H1 (cell line): Measurements from ENCODE around the gene GPR143. TPM values are rescaled to one million over a fixed set of nuclear protein-coding genes. Genes with fewer than 3 reads are reported as not detected.

Experiments
- CTCF ChIA-PET: fragments of 300-600 bp; sonication (Branson Sonifier 250); formaldehyde crosslinking; loops from one replicate; lab custom pipeline; 2021; ENCODE audit not compliant: partially characterized antibody; lab: Charles Lee
- POLR2A ChIA-PET: fragments of 300-600 bp; sonication (Branson Sonifier 250); formaldehyde crosslinking; loops from one replicate; lab custom pipeline; 2021; ENCODE audit warnings: inconsistent platforms; ENCODE audit not compliant: partially characterized antibody; lab: Charles Lee
- DNase-seq, 2 experiments: peaks; one replicate each; pipeline versions ENCODE4 v3.0.0 to v3.0.0-alpha.2; 2010 to 2022; ENCODE audit warnings: low spot score in 2 of 2, low read depth in 1 of 2, mixed read lengths in 1 of 2
- FAIRE-seq: peaks from 2 replicates; lab custom pipeline; 2011; peaks lifted over from hg19 to GRCh38; lab: Jason Lieb, UNC
- H2AFZ ChIP-seq: 2 replicates; pipeline ENCODE4 v1.8.1; 2012; ENCODE audit warnings: low read length, inconsistent platforms
- H2AK5ac ChIP-seq: 2 replicates; pipeline ENCODE4 v1.6.1; 2013; ENCODE audit warnings: low read depth, low read length
- H2BK120ac ChIP-seq: replicated peaks from 2 replicates; pipeline ENCODE3; 2013; ENCODE audit warnings: low read depth, low read length, inconsistent platforms
- H2BK12ac ChIP-seq: 2 replicates; pipeline ENCODE4 v1.6.1; 2013; ENCODE audit warnings: low read depth, low read length
- H2BK15ac ChIP-seq: 2 replicates; pipeline ENCODE4 v1.6.1; 2013; ENCODE audit warnings: low read length
- H2BK20ac ChIP-seq: 2 replicates; pipeline ENCODE4 v1.6.1; 2013; ENCODE audit warnings: low read length
- H2BK5ac ChIP-seq: 2 replicates; pipeline ENCODE4 v1.6.1; 2013; ENCODE audit warnings: low read depth, low read length
- H3K14ac ChIP-seq: 2 replicates; pipeline ENCODE4 v1.6.1; 2013; ENCODE audit warnings: inconsistent platforms; ENCODE audit not compliant: insufficient read length
- H3K18ac ChIP-seq: 2 replicates; pipeline ENCODE4 v1.6.1; 2013; ENCODE audit warnings: low read length; ENCODE audit errors: extremely low read depth
- H3K23ac ChIP-seq: 2 replicates; pipeline ENCODE4 v1.6.1; 2013; ENCODE audit warnings: inconsistent platforms; ENCODE audit not compliant: insufficient read length
- H3K23me2 ChIP-seq: 2 replicates; pipeline ENCODE4 v1.6.1; 2013; ENCODE audit warnings: low read depth, low read length
- H3K27ac ChIP-seq: 2 replicates; pipeline ENCODE4 v1.6.1; 2011; ENCODE audit warnings: low read depth, low read length, inconsistent platforms
- H3K27me3 ChIP-seq, 4 experiments: replicated peaks in 1 of 4; 1 replicate in 1 of 4; 2 replicates in 3 of 4; pipeline versions ENCODE4 v1.6.1 to v1.8.1; 2011 to 2013; ENCODE audit warnings: low read length in 3 of 4, mild to moderate bottlenecking in 3 of 4, inconsistent platforms in 2 of 4, mixed read lengths in 2 of 4, moderate library complexity in 1 of 4; ENCODE audit not compliant: control insufficient read depth in 3 of 4, insufficient read depth in 3 of 4; ENCODE audit errors: extremely low read depth in 1 of 4
- H3K36me3 ChIP-seq, 4 experiments: 2 replicates each; pipeline versions ENCODE4 v1.6.1 to v1.8.1; 2011 to 2013; ENCODE audit warnings: mild to moderate bottlenecking in 4 of 4, low read length in 3 of 4, moderate library complexity in 2 of 4, control low read depth in 1 of 4, inconsistent platforms in 1 of 4; ENCODE audit not compliant: insufficient read depth in 4 of 4, control insufficient read depth in 2 of 4
- H3K4ac ChIP-seq: replicated peaks from 2 replicates; pipeline ENCODE3; 2013; ENCODE audit warnings: low read length, low read depth, mixed read lengths, inconsistent platforms; ENCODE audit not compliant: insufficient read length
- H3K4me1 ChIP-seq, 4 experiments: replicated peaks in 1 of 4; 1 replicate in 1 of 4; 2 replicates in 3 of 4; pipeline versions ENCODE4 v1.6.1 to v1.8.1; 2011 to 2013; ENCODE audit warnings: low read length in 3 of 4, inconsistent platforms in 2 of 4, mixed read lengths in 1 of 4; ENCODE audit not compliant: insufficient read depth in 4 of 4, control insufficient read depth in 3 of 4
- H3K4me2 ChIP-seq, 2 experiments: 2 replicates each; pipeline versions ENCODE4 v1.6.1 to v1.8.1; 2011 to 2013; ENCODE audit warnings: low read depth in 2 of 2, low read length in 2 of 2, control low read depth in 1 of 2, inconsistent platforms in 1 of 2, mild to moderate bottlenecking in 1 of 2; ENCODE audit not compliant: insufficient read depth in 1 of 2
- H3K4me3 ChIP-seq, 4 experiments: fragments of 200-600, 300-600 bp in 1 of 4; sonication (generic), shearing (Covaris generic), sonication (Bioruptor Twin) in 1 of 4; 2 replicates each; pipeline versions ENCODE4 v1.5.1 to v1.8.1; 2011 to 2016; ENCODE audit warnings: low read length in 4 of 4, low read depth in 3 of 4, control low read depth in 2 of 4, inconsistent platforms in 2 of 4, mild to moderate bottlenecking in 2 of 4, mixed read lengths in 1 of 4, moderate library complexity in 1 of 4; ENCODE audit not compliant: insufficient read depth in 2 of 4; ENCODE audit errors: extremely low read depth in 1 of 4
- H3K56ac ChIP-seq: replicated peaks from 2 replicates; pipeline ENCODE3; 2013; ENCODE audit warnings: low read depth, mild to moderate bottlenecking, mixed read lengths, low read length, inconsistent platforms; ENCODE audit not compliant: insufficient read length
- H3K79me1 ChIP-seq: 2 replicates; pipeline ENCODE4 v1.6.1; 2013; ENCODE audit warnings: low read depth, low read length, control low read depth
- H3K79me2 ChIP-seq, 2 experiments: 2 replicates each; pipeline versions ENCODE4 v1.6.1 to v1.8.1; 2012 to 2013; ENCODE audit warnings: low read length in 2 of 2, mild to moderate bottlenecking in 2 of 2, inconsistent platforms in 1 of 2; ENCODE audit not compliant: insufficient read depth in 2 of 2, control insufficient read depth in 1 of 2
- H3K9ac ChIP-seq, 4 experiments: replicated peaks in 1 of 4; 1 replicate in 1 of 4; 2 replicates in 3 of 4; pipeline versions ENCODE4 v1.6.1 to v1.8.1; 2011 to 2013; ENCODE audit warnings: low read depth in 3 of 4, low read length in 3 of 4, control low read depth in 2 of 4, mild to moderate bottlenecking in 2 of 4, moderate library complexity in 2 of 4, inconsistent platforms in 1 of 4; ENCODE audit errors: extremely low read depth in 1 of 4
- H3K9me3 ChIP-seq, 2 experiments: 2 replicates each; pipeline versions ENCODE4 v1.6.1 to v1.8.1; 2012 to 2013; ENCODE audit warnings: mild to moderate bottlenecking in 2 of 2, moderate library complexity in 2 of 2, control low read depth in 1 of 2, inconsistent platforms in 1 of 2, low read depth in 1 of 2, low read length in 1 of 2, mixed read lengths in 1 of 2; ENCODE audit not compliant: insufficient read depth in 2 of 2
- H4K20me1 ChIP-seq, 2 experiments: replicated peaks in 1 of 2; 2 replicates each; pipeline versions ENCODE3 to v1.8.1; 2011 to 2013; ENCODE audit warnings: inconsistent platforms in 2 of 2, low read length in 2 of 2, mild to moderate bottlenecking in 1 of 2; ENCODE audit not compliant: insufficient read depth in 2 of 2, control insufficient read depth in 1 of 2
- H4K5ac ChIP-seq: 2 replicates; pipeline ENCODE4 v1.6.1; 2013; ENCODE audit warnings: low read length, low read depth, mixed read lengths, inconsistent platforms; ENCODE audit not compliant: insufficient read length
- H4K8ac ChIP-seq: 2 replicates; pipeline ENCODE4 v1.8.0; 2013; ENCODE audit warnings: mild to moderate bottlenecking, moderate library complexity, low read length, inconsistent platforms; ENCODE audit not compliant: insufficient read depth; ENCODE audit errors: extremely low read depth
- H4K91ac ChIP-seq: replicated peaks from 2 replicates; pipeline ENCODE3; 2013; ENCODE audit warnings: low read length, mixed read lengths, inconsistent platforms; ENCODE audit not compliant: insufficient read length
- ASH2L ChIP-seq: fragments of 200-600, 300-600 bp; sonication (generic); IDR thresholded peaks from one replicate; pipeline ENCODE4 v1.7.1; 2017; ENCODE audit warnings: low read length
- BRCA1 ChIP-seq: IDR thresholded peaks from 2 replicates; pipeline ENCODE4 v1.6.1; 2012; ENCODE audit warnings: low read depth, low read length, improper control_type of control experiment
- CTCF ChIP-seq, 3 experiments: IDR thresholded peaks; 1 replicate in 2 of 3; 2 replicates in 1 of 3; pipeline versions ENCODE4 v1.5.1 to v1.6.1; 2011; ENCODE audit warnings: low read length in 3 of 3, mild to moderate bottlenecking in 3 of 3, inconsistent platforms in 2 of 3, low read depth in 1 of 3, moderate library complexity in 1 of 3; ENCODE audit not compliant: insufficient read depth in 1 of 3; ENCODE audit errors: control extremely low read depth in 1 of 3
- E2F6 ChIP-seq: IDR thresholded peaks from 2 replicates; pipeline ENCODE4 v1.6.1; 2012; ENCODE audit warnings: inconsistent platforms
- MAFK ChIP-seq: IDR thresholded peaks from 2 replicates; pipeline ENCODE4 v1.6.1; 2012; ENCODE audit warnings: low read depth, mild to moderate bottlenecking, improper control_type of control experiment, low read length
- MAX ChIP-seq: IDR thresholded peaks from 2 replicates; pipeline ENCODE4 v1.6.1; 2012; ENCODE audit warnings: inconsistent platforms
- POLR2AphosphoS5 ChIP-seq: IDR thresholded peaks from 2 replicates; pipeline ENCODE4 v1.6.1; 2011; ENCODE audit warnings: low read depth, low read length
- POU5F1 ChIP-seq: IDR thresholded peaks from 2 replicates; pipeline ENCODE4 v1.6.1; 2011; ENCODE audit warnings: low read depth, mild to moderate bottlenecking, low read length, moderate library complexity
- SUZ12 ChIP-seq: fragments of 200-600 bp; sonication (generic); IDR thresholded peaks from 2 replicates; pipeline ENCODE4 v1.6.1; 2012; ENCODE audit warnings: mild to moderate bottlenecking, inconsistent platforms, low read length, moderate library complexity, mixed read lengths
- USF2 ChIP-seq: IDR thresholded peaks from 2 replicates; pipeline ENCODE4 v1.6.1; 2011; ENCODE audit warnings: low read length, improper control_type of control experiment
- WGBS, 2 experiments: shearing (Covaris generic) in 1 of 2; methylation state at CpG; one replicate each; pipeline versions ENCODE4 v1.1.6 to v1.1.7; 2013 to 2015; ENCODE audit warnings: low lambda C conversion rate in 2 of 2, mixed read lengths in 2 of 2, inconsistent platforms in 1 of 2, low coverage in 1 of 2, missing lambda C conversion rate in 1 of 2; ENCODE audit not compliant: insufficient replicate concordance in 2 of 2, insufficient coverage in 1 of 2, insufficient read length in 1 of 2; ENCODE audit errors: extremely low coverage in 1 of 2, missing lambda C conversion rate in 1 of 2; 5-methylcytosine and 5-hydroxymethylcytosine counted together
- polyA plus RNA-seq, 7 experiments: library from polyadenylated mRNA; depleted of rRNA in 3 of 7; stranded (reverse) in 5 of 7; unstranded in 2 of 7; fragments of >200 nt in 5 of 7; fragments of 200-250 nt in 2 of 7; gene quantifications; 1 replicate in 5 of 7; 2 replicates in 1 of 7; 4 replicates in 1 of 7; pipeline versions ENCODE4 v1.2.1 to v1.2.3, GENCODE V29; 2011 to 2013; ENCODE audit warnings: missing spikeins in 2 of 7, mixed read lengths in 2 of 7
- total RNA-seq: library from RNA; stranded (reverse); fragmentation: NEBNext Ultra II Directional; extraction: Animal tissue kit (Norgen Biotek cat#: 25700); gene quantifications from 2 replicates; pipeline ENCODE4 v1.2.1, GENCODE V29; 2021

The GPR143 gene
- total and polyA plus RNA-seq, 2 of the 8 experiments (the other 6 are each of a cell fraction or from before 2014, with no cell fraction given): 18.5 to 30.7 TPM

- no peak overlapping the region for H3K4me3 ChIP-seq
- no peaks in the 10 kb centered on the region for H3K79me2 ChIP-seq
- no peak overlapping the region for H2BK12ac ChIP-seq
- H3K27ac ChIP-seq: no peak overlapping the region
- no peak overlapping the region for H3K9ac ChIP-seq
- H3K18ac ChIP-seq: no peak overlapping the region
- H3K27me3 ChIP-seq: no peaks in the 10 kb centered on the region
- H3K4ac ChIP-seq: no peak overlapping the region
- no peak overlapping the region for H4K91ac ChIP-seq
- H3K79me1 ChIP-seq: no peaks in the 10 kb centered on the region
- H3K23me2 ChIP-seq: no peaks in the 10 kb centered on the region
- no peaks in the 10 kb centered on the region for H3K36me3 ChIP-seq
- H2BK120ac ChIP-seq: no peak overlapping the region
- H3K23ac ChIP-seq: no peak overlapping the region
- ChIA-PET CTCF (interaction anchor here (0.6 to 1.1 kb wide), 2 partner anchors 155 to 1155 kb away, joined by 3 to 4 read pairs; no protein-coding TSS in a partner anchor), POLR2A (no interaction called here)
- peaks cover 0 to 3% (median under 1%) of the 10 kb centered on the region in 4 experiments; a peak in 1 of 7 replicates for H3K4me1 ChIP-seq
- no peak overlapping the region for H3K4me2 ChIP-seq
- no peak overlapping the region for H2BK15ac ChIP-seq
- H3K9me3 ChIP-seq: no peaks in the 10 kb centered on the region
- H2BK20ac ChIP-seq: no peak overlapping the region
- H2AK5ac ChIP-seq: no peak overlapping the region
- DNase-seq: no peak
- H4K8ac ChIP-seq: no peak overlapping the region
- no peak overlapping the region for H3K56ac ChIP-seq
- H4K20me1 ChIP-seq: no peaks in the 10 kb centered on the region
- no peak overlapping the region for H3K14ac ChIP-seq
- no peak overlapping the region for H2AFZ ChIP-seq
- H4K5ac ChIP-seq: no peak overlapping the region
- FAIRE-seq: no peak
- 93% methylated on average over 9 of the region's 9 CpGs; no CpG with 5 or more reads in 1 of the 2 experiments for WGBS, 2 experiments
- no peak overlapping the region for H2BK5ac ChIP-seq
- TF ChIP-seq BRCA1: no peak
- TF ChIP-seq MAX: no peak
- no peak for TF ChIP-seq ASH2L
- no peak for TF ChIP-seq USF2
- no peak for TF ChIP-seq SUZ12
- no peak for TF ChIP-seq E2F6
- TF ChIP-seq CTCF (IDR thresholded peaks at IDR 0.05; ENCODE audit: control extremely low read depth in 1 of 3, insufficient read depth in 1 of 3, low read depth in 1 of 3, low read length in 3 of 3): no peak
- TF ChIP-seq POLR2AphosphoS5: no peak
- TF ChIP-seq MAFK: no peak
- TF ChIP-seq POU5F1: no peak
Measured at GRCh38 chrX:9681011-9681410, 84.6 kb downstream of the GPR143 start.
